Stimulated activated naive CD8-positive, alpha-beta T cell treated with anti-CD3 and anti-CD28 coated beads, Interleukin-15, Interleukin-2, amounts not matched to agents 100 U/mL and 50 U/mL, for 24 hours (primary cell): ENCODE data around the gene RANBP17.
"Not testable (repeated sequence)": the region's sequence is repeated elsewhere in the genome, so short reads cannot be mapped to it uniquely, and the experiment has no call there.

ENCODE experiments used
- ATAC-seq: fragments of 150-1000 bp; cut with Tn5 transposase; one replicate; pipeline ENCODE4 v1.10.0; 2021
- DNase-seq: peaks from one replicate; pipeline ENCODE4 v3.0.0; 2021

The RANBP17 gene

DNA sequence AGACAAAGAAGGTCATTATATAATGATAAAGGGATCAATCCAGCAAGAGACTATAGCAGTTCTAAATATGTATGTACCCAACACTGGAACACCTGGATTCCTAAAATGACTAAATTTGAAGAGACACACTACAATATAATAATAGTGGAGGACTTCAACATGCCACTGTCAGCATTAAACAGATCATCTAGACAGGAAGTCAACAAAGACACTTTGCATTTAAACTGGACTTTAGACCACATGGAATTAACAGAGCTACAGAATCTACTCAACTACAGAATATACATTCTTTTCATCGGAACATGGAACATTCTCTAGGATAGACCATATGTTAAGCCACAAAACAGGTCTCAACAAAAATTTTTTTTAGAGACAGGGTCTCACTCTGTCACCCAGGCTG lies 388.9 kb downstream of the RANBP17 start:
- ATAC-seq (no peak), DNase-seq (no peak)

DNA sequence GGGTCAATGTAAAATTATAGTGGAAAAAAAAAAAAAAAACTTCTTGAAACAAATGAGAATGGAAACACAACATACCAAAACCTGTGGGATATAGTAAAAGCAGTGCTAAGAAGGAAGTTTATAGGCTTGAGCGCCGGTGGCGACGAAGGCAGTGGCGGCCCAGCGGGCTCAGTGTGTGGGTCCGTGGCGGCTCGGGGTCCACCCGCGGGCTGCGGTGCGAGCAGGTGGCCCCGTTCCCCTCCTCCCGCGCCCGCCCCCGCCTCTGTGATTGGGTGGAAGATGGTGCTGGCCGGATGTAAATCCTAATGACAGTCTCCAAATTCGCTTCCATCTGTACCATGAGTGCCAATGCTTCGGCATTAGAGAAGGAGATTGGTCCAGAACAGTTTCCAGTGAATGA lies 389.7 kb downstream of the RANBP17 start:
- ATAC-seq (no peak), DNase-seq (no peak)

DNA sequence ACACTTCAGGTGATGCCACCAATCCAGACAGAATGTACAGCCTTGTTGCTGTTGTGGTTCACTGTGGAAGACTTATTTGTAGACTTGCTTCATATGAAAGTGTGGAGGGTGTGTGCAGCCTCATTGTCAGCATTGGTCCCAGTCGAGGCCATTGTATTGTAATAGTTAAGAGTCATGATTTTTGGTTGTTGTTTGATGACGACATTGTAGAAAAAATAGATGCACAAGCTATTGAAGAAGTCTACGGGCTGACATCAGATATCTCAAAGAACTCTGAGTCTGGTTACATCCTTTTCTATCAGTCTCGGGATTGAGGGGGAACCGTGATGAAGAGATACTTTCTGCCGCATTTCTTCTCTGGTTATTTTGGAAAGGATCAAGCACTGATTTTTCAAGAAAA lies 390.9 kb downstream of the RANBP17 start:
- ATAC-seq (no peak), DNase-seq (no peak)

DNA sequence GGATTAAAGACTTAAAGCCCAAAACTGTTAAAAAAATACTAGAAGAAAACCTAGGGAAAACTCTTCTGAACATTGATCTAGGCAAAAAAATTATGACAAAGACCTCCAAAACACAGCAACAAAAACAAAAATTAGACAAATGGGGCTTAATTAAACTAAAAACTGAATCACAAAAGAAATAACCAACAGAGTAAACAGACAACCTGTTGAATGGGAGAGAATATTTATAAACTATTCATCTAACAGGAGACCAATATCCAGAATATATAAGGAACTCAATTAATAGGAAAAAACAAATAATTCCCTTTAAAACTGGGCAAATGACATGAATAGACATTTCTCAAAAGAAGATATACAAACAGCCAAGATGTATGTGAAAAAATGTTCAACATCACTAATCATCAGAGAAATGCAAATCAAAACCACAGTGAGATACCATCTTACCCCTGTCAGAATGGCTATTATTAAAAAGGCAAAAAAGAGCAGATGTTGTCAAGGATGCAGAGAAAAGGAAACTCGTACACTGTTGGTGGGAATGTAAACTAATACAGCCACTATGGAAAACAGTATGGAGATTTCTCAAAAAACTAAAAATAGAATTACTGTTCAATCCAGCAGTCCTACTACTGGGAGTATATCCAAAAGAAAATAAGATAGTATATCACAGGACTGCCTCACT lies 397.1 kb downstream of the RANBP17 start:
- DNase-seq (no peak), ATAC-seq (no peak)

DNA sequence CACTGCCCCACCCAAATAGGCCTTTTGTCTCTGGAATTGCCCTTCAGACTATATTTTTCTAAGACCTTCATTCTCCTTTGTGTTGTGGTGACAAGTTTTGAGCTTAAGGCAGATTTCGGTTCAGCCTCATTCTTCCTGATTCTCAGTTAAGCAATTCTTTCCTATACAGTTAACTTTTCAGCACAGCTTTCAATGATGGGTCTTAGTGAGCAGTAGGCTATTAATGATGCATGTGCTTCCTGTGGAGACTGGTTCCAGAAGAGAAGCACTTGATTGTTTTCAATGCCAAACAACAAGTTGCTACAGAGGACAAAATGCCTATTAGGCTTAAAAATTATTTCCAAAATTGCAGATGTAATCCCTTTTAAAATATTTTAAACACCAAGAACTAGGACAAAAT lies 399.5 kb downstream of the RANBP17 start:
- no peak for ATAC-seq

DNA sequence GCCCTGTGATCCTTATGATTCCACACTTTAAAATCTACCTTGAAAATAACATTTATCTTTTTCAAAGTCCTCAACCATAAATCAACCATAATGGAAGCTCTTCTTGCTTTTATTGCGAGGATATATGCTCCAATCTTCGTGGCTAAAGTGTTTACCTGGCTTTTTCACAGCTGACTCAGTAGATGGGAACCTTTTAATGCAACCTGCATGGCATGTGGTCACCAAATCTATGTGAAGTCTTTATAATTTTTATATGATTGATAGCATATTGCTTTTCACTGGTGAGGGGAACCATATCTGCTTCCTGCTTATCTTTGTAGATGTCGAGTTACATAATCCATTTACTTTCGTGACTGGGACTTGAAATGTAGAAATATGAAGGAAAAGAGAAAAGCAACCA lies 400.1 kb downstream of the RANBP17 start:
- DNase-seq (no peak), ATAC-seq (no peak)

More for the DNA sequence above, 399.5 kb downstream of the RANBP17 start:
- no peak for DNase-seq

DNA sequence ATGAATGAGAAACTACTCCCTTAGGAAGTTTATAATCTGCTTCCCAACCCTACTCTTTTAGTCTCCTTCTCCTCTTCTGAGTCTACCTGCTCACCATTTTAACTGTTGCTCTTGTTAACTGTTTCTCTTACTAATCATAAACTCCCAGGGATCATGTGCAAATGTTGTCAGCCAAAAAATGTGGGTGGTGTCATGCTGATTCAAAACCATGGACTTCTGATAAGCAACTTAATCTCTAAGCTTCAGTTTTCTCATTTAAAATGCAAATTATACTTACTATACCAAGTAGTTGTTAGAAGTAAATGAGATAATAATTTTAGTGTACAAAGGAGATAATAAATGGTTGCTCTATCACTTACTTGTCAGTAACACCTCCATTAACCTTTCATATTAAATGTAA lies 401.4 kb downstream of the RANBP17 start:
- no peak for DNase-seq
- no peak for ATAC-seq

DNA sequence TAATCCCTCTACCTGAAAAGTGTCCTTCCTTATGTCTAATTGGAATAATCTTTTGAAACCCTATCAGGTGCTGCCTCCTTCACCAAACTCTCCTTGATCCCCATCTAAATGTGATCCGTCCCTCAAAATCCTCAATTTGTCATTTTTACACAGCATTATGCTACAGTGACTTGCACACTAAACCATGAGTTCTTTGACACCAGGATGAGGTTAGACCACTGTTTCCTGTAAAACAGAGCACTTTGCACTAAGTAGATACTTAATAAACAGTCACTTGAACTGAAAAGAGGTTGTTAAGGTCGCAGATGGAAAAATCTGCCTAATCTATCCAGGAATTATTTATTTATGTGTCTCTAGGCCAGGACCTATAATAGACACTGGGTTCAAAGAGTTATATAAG lies 403.0 kb downstream of the RANBP17 start:
- DNase-seq (no peak), ATAC-seq (no peak)

DNA sequence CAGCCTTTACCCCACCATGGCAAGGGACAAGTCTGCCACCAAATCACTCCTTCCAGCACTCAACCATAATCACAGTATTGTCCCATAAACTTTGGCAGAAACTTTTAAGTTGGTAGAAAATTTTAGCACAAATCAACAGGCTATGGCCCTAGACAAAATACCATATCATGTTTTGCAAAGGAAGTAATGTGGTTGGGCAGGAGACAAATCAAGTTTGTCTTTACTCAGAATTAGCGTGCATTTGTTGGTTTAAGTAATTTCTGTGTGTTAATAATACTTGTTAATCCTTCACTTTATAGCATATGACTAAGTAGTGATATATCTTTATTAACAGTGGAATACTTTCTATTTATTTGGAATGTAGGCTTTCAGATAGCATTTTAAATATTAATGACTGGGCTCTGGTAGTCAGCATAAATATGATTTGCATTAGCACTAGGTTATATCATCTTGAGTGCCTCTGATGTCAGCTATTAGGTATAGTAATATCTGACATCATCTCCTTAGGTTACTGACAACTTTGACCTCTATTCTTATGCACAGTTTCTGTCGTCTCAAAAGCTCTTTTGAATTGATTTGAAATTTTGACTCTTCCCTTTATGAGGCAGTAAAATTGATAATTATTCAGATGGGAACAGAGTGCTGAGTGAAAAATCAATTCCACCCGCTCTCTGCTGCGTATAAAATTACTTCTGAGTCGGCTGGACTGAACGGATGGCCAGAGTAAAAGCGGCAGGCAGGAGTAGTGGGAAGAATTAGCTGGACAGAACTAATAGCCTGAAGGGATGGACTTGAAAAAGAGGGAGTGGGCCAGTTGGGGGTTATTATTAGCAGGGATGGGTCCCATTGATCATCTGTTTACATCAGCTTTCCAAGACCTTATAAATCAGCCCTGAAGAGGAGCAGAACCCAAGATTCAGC lies 407.1 kb downstream of the RANBP17 start:
- DNase-seq: no peak
- ATAC-seq: no peak

DNA sequence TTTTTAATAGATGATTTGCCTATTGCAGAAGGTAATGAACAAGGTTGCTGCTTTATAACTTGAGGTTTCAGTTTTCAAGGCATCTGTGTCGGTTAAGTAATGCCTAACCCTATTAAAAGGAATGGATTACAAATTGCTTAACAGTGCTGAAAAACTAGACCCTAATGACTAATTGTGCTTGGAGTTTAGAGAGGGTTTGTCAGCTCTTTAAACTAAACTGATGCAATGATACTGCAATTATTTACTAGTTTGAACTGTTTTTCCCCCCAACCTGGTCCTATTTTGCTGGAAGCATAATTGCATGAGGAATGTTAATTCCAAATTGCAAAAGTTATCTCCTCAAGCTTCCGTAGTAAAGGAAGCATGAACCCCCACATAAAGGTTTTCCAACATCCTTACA lies 407.9 kb downstream of the RANBP17 start:
- DNase-seq (no peak), ATAC-seq (no peak)

DNA sequence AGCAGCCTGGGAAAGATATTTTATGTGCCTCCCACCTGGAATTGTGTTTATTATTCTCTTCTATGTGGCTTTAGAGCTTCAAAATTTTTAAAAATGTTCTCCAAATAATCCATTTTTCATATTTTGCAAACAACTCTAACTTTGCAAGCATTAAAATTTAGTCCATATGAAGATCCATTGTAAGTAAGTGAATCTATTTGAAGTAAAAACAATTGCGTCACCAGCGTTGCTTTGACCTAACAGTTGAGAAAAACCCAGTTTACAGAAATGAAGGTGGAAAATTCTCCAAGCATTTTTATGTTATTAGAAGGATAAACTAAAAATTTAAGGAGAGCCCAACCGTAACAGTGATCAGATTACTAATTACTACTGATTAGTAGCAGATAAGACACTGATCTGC lies 408.3 kb downstream of the RANBP17 start:
- DNase-seq: no peak
- no peak for ATAC-seq

DNA sequence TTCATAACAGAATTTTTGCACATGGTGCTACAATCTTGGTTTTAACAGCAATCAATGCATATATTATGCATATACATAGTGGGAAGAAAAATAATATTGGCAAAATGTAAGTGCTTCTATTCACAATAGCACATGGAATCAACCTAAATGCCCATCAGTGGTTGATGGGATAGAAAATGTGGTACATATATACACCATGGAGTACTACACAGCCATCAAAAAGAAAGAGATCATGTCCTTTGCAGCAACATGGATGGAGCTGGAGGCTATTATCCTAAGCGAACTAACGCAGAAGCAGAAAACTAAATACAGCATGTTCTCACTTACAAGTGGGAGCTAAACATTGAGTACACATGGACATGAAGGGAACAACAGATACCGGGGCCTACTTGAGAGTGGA lies 410.0 kb downstream of the RANBP17 start:
- DNase-seq: no peak
- ATAC-seq: no peak

DNA sequence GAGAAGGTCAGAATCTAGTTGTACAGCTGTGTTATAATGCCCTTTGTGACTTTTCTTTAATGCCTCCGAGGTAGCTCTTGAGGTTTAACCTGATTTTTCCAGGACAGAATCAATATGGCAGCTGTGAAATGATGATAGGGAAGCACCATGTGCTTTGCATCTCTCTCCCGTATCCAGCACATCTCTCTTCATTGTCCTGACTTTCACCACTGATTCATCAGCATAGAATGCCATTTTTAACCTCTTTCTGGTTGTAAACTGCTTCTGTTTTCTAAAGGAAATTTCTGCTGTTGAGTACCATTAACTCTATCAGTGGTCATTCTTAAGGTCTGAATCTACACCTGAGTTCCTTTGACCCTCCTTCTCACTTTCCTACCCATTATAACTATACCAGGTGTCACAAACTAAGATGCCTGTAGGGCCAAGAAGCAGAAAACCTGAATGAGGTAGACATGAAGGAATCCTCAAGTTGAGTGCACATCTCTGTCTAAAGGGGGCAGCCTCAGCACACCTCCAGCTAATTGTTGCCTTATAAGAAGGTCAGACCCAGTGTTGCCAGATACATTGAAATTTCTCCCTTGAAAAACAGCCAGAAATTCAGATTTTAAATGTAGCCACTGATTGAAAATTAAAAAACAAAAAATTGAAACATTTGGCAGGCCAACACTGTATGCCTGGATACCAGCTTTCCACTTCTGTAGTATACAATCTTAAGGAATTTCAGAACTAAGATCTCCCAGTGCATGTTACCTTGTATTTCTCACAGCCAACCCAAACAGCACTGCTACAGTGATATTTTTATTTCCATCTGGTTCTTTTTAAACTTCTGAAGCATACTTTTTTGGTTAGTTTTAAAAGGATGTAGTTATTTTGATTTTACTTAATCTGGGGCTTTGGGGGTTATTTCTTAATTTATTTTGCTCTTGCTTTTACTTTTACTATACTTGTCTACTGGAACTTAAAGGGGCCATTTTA lies 411.5 kb downstream of the RANBP17 start:
- no peak for ATAC-seq
- DNase-seq: no peak

DNA sequence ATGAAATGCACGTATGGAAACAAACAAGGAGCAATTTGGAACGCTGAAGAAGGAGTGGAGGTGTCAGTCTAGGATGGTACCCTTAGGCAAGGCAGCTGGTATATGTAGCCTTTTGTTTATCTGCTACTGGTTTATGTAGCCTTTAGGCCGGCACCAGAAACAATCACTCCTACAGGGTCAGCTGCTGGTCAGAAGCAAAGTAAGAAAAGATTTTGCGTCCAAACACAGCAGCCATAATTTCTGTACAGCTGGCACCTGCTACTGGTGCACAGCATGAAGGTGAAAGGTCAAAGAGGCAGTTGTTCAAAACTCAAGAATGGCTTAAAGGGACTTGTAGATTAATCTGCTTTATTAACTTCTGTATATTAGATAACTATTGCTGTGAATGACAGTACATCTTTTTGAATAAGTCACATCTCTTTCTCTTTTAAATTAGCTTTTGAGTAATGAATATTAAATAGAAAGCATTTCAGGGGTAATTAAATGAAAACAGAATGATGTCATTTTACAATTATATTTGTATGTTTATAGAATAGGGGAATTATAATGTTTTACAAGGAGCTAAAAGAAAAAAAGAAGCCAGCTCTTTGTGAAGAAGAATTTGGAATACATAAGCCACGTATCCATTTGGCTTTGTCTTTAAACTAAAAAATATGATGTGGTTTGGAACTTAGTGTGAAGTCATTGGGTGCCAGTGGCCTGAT lies 414.2 kb downstream of the RANBP17 start:
- DNase-seq (no peak), ATAC-seq (no peak)

DNA sequence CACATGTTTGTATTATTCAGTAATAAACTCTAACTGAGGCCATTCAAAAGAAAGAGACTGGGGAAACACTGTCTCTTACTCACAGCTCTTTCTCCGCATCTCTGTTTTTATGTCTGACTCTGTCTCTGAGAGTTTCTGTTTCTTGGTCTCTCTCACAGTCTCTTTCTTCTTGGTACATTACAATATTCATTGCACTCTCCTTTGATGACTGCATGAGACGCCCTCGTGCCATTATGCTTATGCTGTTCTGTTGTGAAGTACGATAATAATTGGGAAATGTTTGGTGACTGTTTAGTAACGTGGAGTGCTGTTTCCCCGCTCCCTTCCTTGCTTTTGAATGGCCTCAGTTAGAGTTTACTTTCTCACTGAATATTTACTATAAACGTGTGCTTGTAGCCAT lies 421.9 kb downstream of the RANBP17 start:
- ATAC-seq (no peak), DNase-seq (no peak)

DNA sequence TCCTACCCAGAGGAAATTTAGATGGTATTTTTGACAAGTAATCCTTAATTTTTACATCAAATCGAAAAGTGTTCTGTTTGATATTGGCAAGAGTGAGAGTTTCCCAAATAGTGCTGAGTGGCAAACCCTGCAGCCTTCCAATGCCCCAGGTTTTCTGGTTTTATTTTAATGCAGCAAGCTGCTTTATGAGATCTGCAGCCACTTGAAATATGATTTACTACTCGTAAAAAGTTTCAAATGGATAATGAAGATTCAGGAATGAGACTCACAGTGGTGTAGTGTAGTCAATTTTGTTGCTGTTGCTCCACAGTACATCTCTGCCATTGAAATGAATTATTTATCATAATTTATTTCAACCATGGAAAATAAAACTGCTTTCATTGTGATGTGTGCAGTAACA lies 423.6 kb downstream of the RANBP17 start:
- ATAC-seq (no peak), DNase-seq (no peak)

DNA sequence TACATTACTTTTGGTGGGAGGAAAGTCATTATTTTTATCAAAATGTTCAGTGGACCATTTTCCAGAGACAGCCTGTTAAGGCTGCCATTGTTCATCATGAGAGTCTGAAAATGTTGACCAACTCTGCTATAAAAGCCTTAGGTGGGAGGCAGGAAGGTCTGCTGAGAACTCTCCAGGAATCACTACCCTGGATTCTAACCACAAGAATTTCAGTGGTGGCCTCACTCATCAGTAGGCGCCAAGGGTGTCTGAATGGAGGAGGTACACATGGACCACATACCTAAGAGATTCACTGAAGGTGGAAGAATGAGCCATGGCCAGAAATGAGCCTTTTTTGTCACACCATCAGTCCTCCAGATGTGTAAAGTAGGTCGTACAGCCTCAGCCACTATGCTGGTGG lies 426.2 kb downstream of the RANBP17 start:
- ATAC-seq (no peak), DNase-seq (no peak)

DNA sequence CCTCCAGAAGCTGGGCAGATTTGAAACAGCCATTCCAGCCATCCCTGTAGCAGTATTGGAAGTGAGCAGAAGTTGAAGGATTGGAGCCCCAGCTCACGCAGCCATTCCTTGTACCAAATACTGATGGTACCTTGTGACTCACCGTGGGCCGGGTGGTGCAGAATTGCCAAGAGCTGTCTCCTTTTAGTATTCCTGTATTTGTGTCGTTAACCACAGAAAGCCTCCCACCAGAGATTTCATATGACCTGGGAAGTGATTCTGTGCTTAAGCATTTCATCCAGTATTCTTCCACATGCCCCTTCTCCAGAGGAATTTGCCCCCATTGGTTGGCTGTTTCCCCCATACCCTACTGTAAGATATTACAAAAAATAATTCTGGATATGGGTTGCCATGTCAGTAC lies 429.6 kb downstream of the RANBP17 start:
- DNase-seq: no peak
- no peak for ATAC-seq

DNA sequence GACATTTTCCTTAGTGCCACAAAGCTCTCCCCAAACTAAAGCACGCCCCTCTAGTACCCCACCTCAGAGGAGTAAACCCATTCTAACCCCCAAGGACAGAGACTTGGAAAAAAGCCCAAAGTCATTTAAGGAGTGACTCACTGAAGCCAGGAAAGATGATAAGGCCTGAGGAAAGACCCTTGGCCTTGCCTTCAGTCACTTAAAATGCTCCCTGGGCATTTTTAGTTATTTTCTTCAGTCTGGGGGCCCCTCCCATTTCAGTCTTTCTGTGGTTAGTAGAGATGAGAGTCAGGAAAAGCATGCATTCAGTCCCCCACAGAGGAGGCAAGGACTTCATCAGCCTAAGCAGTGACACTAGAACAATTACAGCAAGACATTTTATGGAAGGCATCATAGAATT lies 433.5 kb downstream of the RANBP17 start:
- ATAC-seq (no peak), DNase-seq (no peak)

DNA sequence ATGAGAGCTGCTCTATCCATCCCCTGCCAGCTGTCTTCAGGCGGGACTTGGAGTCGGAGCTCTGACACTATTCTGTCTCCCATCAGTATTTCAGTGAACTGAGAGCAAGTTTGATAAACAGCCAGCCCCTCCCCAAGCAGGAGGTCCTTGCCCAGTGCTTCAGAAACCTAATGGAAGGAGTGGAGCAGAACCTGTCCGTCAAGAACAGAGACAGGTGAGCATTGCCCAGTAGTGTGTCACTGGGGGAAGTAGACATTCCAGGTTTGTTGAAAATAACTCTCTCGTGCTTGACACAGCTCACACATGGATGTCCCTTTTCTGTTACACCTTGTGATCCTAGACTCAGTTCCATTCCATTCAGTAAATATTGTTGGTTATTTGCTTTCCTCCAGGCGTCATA lies 434.0 kb downstream of the RANBP17 start:
- DNase-seq (no peak), ATAC-seq (no peak)

DNA sequence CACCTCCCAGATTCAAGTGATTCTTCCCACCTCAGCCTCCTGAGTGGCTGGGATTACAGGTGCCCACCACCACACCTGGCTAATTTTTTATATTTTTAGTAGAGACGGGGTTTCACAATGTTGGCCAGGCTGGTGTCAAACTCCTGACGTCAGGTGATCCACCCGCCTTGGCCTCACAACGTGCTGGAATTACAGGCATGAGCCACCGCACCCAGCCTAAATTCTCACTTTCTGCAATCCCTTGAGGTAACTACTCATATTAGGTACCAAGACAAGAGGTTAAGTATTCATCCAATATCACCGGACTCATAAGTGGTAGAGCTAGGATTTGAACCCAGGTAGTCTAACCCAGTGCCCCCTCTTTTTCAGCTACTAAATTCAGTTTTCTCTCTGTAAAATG lies 436.1 kb downstream of the RANBP17 start:
- DNase-seq, ATAC-seq: not testable (repeated sequence)

DNA sequence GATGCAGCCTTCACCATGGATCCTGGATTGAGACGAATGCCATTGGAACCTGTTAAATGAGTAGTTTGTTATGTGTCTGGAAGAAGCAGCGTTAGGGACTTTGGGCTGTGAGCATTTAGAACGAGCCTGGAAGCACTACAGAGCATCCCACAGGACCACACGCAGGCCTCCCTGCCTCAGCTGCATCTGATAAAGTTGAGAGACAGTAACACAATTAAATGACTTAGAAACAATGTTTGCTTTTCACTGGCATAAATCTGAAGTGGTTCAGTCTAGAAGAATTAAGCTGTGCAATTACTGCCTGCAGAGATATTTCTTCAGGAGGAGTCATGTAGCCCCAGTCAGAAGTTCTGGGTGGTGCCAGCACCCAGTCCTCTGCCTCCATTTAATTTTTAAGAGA lies 437.4 kb downstream of the RANBP17 start:
- ATAC-seq: no peak

More for the DNA sequence above, 437.4 kb downstream of the RANBP17 start:
- DNase-seq: no peak
